Effector CD8-positive, alpha-beta T cell (primary cell): ENCODE data around the gene DNAJA3.

ENCODE experiments used
- DNase-seq: peaks from one replicate; lab custom pipeline; 2025; lab: John Stamatoyannopoulos, UW

The DNAJA3 gene

DNA sequence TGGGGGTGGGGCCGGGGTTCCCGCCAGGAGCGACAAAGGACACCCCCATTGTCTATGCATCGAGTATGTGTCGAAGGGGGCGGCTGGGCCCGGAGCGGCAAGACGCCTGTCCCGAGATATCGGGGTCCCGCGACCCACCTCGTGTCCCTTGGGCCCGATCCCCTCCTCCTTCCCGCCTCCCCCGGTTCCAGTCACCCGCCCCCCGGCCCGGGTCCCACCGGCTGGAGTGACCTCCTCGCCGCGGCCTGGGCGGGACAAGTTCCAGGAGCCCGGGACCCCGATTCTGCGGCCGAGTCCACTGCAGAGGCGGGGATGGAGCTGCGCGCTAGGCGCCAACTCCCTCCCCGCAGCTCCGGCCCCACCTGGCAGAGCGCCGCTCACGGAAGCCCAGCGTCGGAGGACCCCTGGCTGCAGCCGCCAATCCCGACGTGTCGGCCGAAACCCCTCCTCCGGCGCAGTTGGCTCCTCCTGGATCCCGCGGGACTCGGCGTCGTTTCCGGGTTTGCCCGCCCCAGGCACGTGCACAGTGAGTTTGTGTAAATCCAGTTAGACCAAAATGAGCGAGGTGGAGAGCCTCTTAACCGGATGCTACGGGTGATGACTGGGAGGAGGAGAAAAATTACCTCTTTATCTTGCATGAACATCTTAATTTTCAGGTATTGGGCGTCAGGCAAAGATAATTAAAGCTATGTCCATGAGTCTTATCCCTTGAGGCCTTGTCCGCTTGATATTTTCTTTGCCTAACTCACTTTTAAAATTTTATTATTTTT lies 48.7 kb downstream of the DNAJA3 start, which contains the start of gene NMRAL1:
Gene NMRAL1 (minus strand): TSS at position 434 of the 770 bp plus-strand sequence. CDS start 493 bp downstream, outside the sequence.
- peak; percentile 84 for DNase-seq

DNA sequence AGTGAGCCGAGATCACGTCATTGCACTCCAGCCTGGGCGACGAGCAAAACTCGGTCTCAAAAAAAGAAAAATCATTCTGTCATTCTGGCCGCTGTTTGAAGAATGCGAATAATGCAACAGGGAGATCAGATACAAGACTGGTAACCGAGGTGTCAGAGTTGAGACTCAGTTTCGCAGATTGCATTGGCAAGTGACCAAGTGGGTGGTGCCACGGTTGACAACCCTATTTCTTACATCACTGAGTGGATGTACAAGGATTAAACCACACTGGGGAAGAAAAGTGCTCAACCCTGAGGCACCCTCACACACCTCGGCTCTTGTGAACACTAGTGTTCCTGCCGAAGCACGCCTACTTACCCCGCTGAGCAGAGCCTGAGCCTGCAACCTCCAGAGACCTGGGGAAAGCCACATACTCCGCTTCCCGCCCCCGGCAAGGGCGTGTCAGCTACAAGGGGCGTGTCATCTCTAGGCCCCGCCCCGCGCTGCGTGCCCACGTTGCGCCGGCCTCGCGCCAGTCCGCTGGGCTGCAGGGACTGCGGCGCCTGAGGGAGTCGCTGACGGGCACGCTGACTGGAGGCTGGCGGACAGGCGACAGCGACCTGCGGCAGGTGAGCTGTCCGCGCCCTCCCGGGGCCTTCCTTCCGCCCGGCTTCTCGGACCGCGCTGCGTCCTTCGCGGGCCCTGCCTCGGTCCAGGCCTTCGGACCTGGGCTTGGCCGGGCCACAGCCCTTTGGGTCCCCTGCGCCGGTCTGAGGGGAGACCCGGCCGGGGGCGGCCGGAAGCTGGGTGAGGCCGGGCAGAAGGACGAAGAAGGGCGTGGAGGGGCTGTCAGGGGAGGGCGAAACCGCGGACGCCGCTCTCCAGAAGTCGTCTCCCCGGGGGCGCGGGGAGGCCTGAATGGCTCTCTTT lies 50.5 kb downstream of the DNAJA3 start, which contains the start of gene HMOX2:
Gene HMOX2 (plus strand): TSS at position 519 of the 909 bp plus-strand sequence. CDS start 29,127 bp downstream, outside the sequence.
- peak; percentile 85 for DNase-seq

DNA sequence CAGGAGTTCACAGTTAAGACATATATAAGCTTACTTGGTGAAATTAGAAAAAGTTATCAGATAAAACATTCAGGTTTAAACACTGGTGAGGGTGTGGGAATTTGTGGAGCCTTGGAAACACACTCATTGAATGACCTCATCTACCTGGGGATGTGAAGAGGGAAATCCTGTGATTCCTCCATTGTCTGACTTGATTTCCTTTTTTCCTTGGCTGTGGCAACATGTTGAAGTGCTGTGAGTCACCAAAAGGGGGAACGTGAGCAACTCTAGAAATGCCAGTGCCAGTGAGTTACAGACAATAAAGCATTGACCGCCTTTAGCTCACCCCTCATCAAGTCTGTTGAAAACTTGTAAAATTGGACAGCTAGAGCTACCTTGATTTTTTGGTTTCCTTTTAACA lies 52.3 kb downstream of the DNAJA3 start:
- DNase-seq = no peak

DNA sequence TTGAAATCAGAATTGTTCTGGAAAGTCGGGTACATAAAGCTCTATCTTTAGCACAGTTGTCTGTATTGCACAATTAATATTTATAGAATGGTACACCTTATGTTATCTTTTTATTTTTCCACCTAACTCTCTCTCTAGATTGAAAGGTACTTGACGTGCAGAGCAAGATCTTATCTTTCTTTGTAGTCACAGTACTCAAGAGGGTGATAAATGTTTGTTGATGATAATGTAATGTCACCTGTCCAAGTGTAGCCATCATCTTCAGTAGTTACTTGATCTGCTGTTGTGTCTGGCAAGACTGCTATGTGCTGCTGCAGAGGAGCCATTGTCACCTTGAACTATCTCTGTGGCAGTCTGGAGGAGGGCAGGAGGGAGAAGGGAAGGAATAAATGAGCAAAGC lies 55.9 kb downstream of the DNAJA3 start:
- DNase-seq = no peak

DNA sequence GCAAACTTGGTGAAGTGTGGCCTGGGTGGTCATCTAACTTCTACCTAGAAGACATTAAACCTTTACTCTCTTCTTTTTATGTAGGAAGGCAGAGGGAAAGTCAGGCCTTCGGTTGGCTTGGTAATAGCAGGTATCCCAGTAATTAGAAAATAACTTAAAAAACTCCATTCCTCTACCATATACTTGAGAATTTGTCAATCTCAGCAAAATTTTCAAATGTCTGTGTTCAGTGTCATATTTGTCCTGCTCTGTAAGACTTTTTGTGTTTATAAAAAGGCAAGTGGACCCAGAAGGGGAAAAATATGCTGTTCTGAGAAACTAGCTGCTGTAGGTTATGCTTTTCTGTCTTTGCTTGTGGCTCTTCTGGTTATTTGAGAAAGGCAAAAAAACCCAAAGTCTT lies 56.3 kb downstream of the DNAJA3 start:
- DNase-seq = no peak

DNA sequence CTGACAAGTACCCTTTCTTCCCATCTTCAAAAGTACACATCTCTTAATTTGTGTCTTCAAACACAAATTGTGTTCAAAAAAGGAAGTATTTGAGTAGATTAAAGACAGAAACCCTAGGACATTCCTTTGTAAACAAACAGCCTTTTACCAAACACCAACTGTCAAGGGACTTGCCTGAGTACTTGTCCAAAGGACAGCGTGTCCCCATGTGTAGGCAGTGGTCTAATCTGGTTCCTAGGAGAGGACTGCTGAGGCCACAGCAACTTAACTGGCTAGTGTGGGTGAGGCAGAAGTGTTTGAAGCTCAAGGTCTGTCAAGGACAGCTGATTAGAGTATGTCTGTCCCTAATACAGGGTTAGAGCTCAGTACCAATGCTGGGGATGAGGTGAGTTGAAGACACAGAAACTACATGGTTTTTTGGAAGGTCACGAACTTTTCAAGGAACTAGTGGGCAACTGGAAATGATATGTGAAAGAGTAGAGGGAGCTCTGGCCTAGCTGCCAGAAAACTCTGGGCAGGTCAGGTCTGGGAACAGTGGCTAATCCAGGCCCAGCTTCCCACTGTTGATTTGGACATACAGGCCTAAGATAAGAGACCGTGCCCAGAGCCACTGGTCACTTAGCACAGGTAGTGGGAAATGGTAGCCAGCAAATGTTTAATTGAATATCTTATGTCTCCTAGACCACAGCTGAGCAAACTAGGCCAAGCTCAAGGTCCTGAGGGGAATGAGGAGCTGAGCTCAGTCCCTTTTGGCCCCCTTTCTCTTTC lies 60.6 kb downstream of the DNAJA3 start:
- DNase-seq = no peak

DNA sequence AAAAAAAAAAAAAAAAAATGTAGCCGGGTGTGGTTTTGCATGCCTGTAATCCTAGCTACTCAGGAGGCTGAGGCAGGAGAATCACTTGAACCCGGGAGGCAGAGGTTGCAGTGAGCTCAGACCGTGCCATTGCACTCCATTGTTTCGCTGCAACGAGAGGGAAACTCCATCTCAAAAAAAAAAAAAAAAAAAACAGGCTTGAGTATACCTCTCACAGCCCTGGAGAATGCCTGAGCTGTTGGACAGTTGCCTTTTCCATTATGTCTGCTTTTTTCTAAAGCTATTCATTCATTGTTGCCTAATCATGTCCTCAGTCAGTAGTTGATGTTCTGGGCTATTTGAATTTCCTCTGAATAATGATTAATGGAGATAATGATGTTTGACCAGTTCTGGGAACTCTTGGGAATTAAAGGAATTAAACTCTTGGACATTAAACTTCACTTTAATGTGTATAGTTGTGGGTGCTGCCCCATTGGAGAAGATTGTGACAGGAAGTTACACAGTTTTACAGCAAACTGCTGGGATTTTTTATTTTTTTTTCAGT lies 62.4 kb downstream of the DNAJA3 start:
- no peak for DNase-seq

DNA sequence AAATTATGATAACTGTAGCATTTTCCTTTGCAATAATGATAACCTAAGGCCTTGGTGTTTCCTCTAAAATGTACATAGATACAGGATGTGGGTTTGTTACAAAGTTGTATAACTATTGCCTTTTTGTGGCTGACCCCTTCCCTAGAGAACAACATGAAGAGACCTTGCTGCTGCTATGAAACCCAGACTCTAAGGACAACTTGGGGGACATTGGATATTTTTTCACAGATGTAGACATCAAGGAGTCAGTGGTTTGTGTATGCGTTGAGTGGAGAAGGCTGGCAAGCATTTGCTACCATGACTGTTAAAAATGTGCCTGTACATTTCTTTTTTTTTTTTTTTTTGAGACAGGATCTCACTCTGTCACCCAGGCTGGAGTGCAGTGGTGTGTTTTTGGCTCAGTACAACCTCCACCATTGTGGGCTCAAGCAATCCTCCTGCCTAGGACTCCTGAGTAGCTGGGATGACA lies 62.9 kb downstream of the DNAJA3 start:
- no peak for DNase-seq

DNA sequence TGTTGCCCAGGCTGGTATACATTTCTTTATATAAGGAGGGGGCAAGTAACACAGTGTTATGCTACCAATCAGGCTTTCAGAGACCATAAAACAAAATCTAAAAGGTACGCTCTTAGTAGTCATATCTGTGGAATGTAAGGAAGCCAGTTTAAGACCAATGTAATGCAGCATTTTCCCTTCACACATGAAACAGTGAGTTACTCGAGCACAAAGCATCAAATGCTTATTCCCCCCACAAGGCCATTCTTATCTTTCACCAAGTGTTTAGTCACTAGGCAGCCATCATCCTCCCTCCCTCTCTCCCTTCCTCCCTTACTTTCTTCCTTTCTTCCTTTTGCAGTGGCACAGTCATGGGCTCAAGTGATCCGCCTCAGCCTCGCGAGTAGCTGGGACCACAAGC lies 63.4 kb downstream of the DNAJA3 start:
- no peak for DNase-seq

DNA sequence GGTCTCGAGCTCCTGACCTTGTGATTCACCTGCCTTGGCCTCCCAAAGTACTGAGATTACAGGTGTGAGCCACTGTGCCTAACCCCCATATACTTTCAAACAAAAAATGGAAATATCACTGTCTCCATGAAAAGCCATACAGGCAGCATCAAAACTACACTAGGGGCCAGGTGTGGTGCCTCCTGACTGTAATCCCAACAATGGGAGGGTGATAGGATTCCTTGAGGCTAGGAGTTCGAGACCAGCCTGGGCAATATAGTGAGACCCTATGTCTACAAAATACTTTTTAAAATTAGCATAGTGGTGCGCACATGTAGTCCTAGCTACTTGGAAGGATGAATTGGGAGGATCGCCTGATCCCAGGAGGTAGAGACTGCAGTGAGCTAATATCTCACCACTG lies 66.2 kb downstream of the DNAJA3 start:
- DNase-seq = no peak

DNA sequence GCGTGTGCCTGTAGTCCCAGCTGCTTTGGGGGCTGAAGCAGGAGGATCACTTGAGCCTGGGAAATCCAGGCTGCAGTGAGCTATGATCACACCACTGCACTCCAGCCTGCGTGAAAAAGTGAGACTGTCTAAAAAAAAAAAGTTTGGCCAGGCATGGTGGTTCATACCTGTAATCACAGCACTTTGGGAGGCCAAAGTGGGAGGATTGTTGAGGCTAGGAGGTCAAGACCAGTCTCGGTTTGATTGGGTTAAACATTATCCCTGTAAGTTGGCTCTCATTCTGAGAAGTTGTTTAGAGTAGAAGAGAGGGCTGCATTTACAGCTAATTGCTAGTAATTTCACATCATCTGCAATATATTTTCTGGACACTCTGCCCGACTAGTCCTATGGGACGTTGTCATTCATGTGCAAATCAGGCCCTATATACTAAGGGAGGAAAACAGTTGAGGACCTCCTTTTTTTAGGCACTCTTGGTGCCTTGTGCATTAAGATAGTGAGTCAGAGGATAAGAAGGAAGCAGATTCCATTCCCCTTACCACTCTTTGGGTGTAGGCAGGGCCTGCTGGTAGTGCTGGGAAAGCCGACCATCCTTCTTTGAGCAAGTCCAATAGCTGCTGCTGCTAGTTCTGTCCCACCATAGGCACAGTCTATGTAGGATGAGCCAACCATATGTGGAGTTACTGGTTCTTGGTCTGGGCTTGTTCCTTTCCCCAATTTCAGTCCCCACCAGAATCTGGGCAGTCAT lies 69.2 kb downstream of the DNAJA3 start:
- no peak for DNase-seq

DNA sequence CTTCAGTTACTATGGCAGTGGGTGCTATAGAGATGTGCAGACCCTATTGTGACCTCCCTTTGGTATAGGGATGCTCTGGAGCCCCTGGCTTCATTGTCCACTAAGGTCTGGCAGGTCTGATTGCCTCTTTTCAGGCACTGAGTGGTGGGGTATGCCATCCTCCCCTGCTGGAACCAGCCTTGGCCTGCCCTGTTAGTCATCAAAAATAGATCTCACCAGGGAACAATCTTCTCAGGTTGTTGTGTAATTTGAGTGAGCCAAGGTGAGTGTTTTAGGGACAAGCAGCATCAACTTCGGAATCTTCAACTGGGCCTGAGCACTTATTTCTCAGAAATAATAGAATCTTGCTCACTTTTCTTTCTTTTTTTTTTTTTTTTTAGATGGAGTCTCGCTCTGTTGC lies 70.1 kb downstream of the DNAJA3 start:
- DNase-seq = no peak

DNA sequence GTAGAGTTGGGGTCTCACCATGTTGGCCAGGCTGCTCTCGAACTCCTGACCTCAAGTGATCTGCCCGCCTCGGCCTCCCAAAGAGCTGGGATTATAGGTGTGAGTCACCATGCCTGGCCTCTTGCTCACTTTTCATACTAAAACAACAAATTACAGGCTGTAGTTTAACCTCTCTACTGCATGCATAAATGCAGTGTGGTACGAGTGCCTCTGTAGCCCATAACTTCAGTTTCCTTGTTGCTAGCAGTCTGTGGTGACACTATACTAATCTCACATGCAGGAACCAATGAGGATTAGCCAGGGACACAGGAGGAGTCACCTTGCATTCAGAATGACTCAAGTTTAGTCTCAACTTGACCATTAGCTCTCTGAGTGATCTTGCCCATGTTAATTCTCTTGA lies 70.6 kb downstream of the DNAJA3 start:
- no peak for DNase-seq

DNA sequence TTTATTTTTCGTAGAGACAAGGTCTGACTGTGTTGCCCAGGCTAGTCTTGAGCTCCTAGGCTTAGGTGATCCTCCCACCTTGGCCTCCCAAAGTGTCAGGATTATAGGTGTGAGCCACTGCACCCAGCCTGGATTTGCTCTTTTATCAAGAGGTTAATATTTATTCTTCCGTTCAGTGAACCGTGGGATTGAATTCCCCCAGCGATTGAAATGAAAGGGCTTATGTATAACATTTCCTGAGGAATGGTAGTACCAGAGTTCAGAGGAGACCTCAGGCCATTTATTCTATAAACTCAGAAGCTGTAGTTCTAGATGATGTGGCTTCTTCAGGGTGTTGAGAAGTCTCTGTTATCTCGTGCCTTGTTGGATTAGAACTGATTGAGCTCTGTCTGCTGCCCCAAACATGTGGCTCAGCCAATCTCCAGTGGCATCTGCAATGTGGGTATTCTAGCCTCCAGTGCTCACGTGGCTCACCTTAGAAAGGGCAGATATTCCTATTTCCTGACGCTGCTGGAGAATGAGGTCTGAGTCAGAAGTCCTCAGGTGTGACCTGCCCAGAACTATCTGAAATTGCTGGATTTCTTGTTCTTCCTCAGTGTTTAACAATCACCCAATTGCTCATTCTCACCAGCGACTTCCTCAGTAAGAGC lies 73.0 kb downstream of the DNAJA3 start:
- no peak for DNase-seq

DNA sequence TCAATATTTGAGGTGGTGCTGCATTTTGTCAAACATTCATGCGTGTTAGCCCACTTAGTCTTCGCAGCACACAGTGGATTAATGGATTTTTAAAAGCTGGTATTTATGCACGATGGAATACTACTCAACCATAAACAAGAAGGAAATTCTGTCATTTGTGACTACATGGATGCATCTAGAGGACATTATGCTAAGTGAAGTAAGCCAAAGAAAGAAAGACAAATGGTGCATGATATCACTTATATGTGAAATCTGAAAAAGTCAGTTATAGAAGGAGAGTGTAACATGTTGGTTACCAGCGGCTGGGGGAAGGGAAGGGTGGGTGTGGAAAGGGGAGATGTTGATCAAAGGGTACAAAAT lies 73.5 kb downstream of the DNAJA3 start:
- DNase-seq = no peak

DNA sequence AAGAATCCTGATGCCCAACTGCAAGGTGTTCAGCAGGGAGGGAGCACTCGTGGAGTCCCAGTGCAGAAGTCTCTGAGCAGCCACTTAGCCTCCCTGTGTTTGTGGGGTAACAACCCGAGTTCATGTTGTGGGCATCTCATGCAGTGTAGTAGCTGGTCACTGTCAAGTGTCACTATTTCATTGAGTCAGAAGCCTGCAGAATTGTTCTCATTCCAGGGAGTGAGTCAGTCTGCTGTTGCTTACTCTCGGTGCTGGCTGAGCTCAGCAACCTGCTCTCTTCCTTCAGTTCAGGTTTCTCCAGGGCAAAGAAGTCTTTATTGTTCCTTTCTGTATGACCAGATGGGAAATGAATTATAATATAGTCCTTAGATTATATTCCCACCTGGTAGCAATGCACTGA lies 74.6 kb downstream of the DNAJA3 start:
- DNase-seq = no peak

DNA sequence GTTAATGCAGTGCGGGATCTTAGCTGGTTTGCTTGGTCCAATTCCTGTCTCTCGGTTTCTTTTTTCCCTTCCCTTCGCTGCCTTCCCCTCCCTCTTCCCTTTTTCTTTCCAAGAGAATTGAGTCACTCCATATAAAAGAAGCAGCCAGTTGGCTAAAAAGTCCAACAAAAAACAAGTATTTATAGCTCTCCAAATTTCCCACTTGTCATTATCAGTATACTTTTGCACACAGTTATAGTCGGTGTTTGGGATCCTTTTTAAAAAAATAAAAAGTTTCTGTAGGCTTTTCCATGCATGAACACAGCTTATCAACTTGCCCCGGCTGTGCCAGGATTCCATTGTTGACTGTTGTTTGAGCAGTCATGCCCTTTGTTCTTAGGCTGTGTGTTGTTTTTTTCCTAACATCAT lies 75.4 kb downstream of the DNAJA3 start:
- no peak for DNase-seq

DNA sequence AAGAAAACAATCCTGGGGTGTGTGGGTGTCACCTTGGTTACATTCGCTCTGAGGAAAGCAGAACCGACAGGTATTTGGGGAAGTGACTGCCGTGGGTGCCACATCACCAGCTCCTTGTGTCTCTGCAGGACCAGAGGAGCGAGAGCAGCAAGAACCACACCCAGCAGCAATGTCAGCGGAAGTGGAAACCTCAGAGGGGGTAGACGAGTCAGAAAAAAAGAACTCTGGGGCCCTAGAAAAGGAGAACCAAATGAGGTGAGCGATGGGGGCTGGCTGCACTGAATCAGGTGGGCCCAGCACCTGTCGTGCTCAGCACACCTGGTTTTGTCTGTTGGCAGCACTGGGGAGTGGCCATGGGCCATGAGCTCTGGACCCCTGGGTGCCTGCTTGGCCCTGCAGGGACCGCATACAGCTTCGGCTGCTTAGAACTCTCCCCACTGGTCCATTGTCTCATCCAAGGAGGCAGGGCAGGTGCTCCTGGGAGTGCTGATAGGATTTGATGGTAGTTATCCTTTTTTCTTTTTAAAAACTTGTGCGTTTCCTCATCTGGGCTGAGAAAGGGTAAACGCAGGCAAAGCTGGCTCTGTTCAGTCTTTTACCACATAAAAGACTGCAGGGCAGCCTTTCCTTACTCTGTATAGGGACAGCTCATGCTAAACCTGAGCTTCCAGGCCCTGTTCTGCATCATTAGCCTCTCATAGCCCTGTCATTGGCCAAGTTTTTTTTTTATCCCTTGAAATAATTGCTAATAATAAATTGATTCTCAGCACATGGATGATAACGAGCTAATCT lies 79.9 kb downstream of the DNAJA3 start:
- peak; percentile 50 for DNase-seq
